Choroid plexus epithelial cell (primary cell): ENCODE results near the gene RING1.

Experiments used
- DNase-seq: peaks from one replicate; pipeline ENCODE4 v3.0.0-alpha.2; 2010; ENCODE audit warnings: low read depth
- H3K4me3 ChIP-seq: 2 replicates; pipeline ENCODE4 v1.5.1; 2011; ENCODE audit warnings: low read depth, mild to moderate bottlenecking, control low read depth, low read length, moderate library complexity
- CTCF ChIP-seq: conservative IDR thresholded peaks from 2 replicates; pipeline ENCODE4 v1.5.1; 2011; ENCODE audit warnings: low read depth, mild to moderate bottlenecking, control low read depth, inconsistent platforms, low read length, moderate library complexity

RING1 gene

GRCh38 chr6:33237741-33238140 is 29.4 kb downstream of the RING1 start:
- DNase-seq: no peak
- no peak overlapping the region for H3K4me3 ChIP-seq
- TF ChIP-seq CTCF: no peak

GRCh38 chr6:33241968-33242367 is 33.7 kb downstream of the RING1 start:
- no peak overlapping the region for H3K4me3 ChIP-seq
- TF ChIP-seq CTCF: no peak
- no peak for DNase-seq

GRCh38 chr6:33243476-33243875 is 35.2 kb downstream of the RING1 start:
- no peak for TF ChIP-seq CTCF
- no peak for DNase-seq

GRCh38 chr6:33247977-33248642 is 39.8 kb downstream of the RING1 start:
- peak; percentile 91 for DNase-seq
- TF ChIP-seq CTCF: peak; percentile 95
- H3K4me3 ChIP-seq: peak overlapping the region; percentile 78

More at GRCh38 chr6:33243476-33243875, 35.2 kb downstream of the RING1 start:
- H3K4me3 ChIP-seq: no peak overlapping the region

GRCh38 chr6:33248643-33248931 is 40.3 kb downstream of the RING1 start:
- H3K4me3 ChIP-seq: peak overlapping the region; percentile 78
- DNase-seq: peak; percentile 69
- TF ChIP-seq CTCF: no peak

- peak; percentile 99 for DNase-seq
- peak overlapping the region; percentile 78 for H3K4me3 ChIP-seq
- TF ChIP-seq CTCF: peak; percentile 5
These were observed 40.8 kb downstream of the RING1 start for GRCh38 chr6:33248932-33249731.
